ENCODE results near the gene GART.

DNA sequence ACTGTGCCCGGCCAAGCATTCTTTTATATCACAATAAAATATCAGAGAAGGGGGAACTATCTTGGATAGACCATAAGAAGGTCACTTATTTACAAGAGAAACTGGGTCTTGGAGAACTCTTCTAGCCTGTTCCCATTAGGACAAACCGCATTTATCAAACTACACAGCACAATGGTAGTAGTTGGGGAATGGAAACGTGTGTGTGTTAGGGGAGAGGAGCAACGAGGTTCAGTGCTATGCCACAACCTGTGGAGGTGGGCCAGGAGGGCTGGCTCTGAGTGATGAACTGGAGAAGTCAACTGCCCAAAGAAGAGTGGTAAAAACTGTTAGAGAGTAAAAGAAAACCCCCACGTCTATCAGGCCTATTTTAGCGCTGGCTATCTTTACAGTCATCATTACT lies 45.0 kb upstream of the GART start:
- TF ChIP-seq, protein P1, sequence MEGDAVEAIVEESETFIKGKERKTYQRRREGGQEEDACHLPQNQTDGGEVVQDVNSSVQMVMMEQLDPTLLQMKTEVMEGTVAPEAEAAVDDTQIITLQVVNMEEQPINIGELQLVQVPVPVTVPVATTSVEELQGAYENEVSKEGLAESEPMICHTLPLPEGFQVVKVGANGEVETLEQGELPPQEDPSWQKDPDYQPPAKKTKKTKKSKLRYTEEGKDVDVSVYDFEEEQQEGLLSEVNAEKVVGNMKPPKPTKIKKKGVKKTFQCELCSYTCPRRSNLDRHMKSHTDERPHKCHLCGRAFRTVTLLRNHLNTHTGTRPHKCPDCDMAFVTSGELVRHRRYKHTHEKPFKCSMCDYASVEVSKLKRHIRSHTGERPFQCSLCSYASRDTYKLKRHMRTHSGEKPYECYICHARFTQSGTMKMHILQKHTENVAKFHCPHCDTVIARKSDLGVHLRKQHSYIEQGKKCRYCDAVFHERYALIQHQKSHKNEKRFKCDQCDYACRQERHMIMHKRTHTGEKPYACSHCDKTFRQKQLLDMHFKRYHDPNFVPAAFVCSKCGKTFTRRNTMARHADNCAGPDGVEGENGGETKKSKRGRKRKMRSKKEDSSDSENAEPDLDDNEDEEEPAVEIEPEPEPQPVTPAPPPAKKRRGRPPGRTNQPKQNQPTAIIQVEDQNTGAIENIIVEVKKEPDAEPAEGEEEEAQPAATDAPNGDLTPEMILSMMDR (IDR thresholded peaks at IDR 0.05 in 2 of 3, conservative IDR thresholded peaks at IDR 0.05 in 1 of 3; ENCODE audit: control insufficient read depth in 2 of 3, extremely low read depth in 1 of 3, insufficient read depth in 1 of 3, low read depth in 3 of 3, low read length in 3 of 3), result no peak
- TF ChIP-seq, protein P2, sequence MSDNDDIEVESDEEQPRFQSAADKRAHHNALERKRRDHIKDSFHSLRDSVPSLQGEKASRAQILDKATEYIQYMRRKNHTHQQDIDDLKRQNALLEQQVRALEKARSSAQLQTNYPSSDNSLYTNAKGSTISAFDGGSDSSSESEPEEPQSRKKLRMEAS (IDR thresholded peaks at IDR 0.05; ENCODE audit: low read depth, low read length), result no peak
- no peak for TF ChIP-seq SP1 (IDR thresholded peaks at IDR 0.05; ENCODE audit: low read depth, low read length)

Measured in GM12878 (cell line).